ENCODE data around the gene ZNF236.

Gene ZNF236

DNA sequence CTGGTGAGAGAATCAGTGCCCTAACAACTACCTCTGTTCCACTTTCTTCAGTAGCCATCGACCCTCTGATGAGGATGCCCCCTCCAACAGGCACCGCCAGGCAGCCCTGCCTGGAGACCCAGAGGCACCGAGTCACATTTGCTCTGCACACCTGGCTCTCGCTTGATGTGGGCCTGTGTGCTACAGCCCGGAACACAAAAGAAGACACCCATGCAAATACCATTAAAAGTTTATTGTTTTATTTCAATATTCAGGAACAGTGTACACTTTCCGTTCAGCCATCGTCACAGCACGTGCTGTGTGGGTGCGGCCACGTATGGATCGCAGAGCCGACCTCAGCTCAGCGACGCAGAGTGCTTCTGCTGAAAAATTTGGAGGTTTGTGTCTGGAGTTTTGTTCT lies 156.3 kb downstream of the ZNF236 start:
- Histone ChIP-seq H3K36me3 (ENCODE audit: low read length) (no peaks in the 10 kb centered on the region), H3K9ac (ENCODE audit: low read length) (no peak overlapping the region), H2AFZ (ENCODE audit: low read depth, low read length, severe bottlenecking) (no peak overlapping the region), H3K79me2 (ENCODE audit: insufficient read depth, low read length) (no peaks in the 10 kb centered on the region), H3K27me3 (ENCODE audit: low read length) (no peaks in the 10 kb centered on the region), H3K9me2 (replicated peaks; ENCODE audit: insufficient read depth, low read length) (no peaks in the 10 kb centered on the region), H3K9me3 (ENCODE audit: insufficient read depth, low read length) (no peaks in the 10 kb centered on the region), H3K27ac (ENCODE audit: low read depth, low read length) (peak overlapping the region; percentile 94), H3K4me2 (ENCODE audit: low read depth, low read length, poor library complexity, severe bottlenecking) (peak overlapping the region; percentile 63), H3K4me3 (ENCODE audit: insufficient read depth, low read length, poor library complexity, severe bottlenecking) (peak overlapping the region; percentile 38), H3F3A (ENCODE audit: insufficient read depth) (peaks cover 56% of the 10 kb centered on the region), H4K20me1 (ENCODE audit: low read depth, low read length) (no peaks in the 10 kb centered on the region)
- no peak for TF ChIP-seq EZH2phosphoT487 (conservative IDR thresholded peaks at IDR 0.05; ENCODE audit: low read length)

DNA sequence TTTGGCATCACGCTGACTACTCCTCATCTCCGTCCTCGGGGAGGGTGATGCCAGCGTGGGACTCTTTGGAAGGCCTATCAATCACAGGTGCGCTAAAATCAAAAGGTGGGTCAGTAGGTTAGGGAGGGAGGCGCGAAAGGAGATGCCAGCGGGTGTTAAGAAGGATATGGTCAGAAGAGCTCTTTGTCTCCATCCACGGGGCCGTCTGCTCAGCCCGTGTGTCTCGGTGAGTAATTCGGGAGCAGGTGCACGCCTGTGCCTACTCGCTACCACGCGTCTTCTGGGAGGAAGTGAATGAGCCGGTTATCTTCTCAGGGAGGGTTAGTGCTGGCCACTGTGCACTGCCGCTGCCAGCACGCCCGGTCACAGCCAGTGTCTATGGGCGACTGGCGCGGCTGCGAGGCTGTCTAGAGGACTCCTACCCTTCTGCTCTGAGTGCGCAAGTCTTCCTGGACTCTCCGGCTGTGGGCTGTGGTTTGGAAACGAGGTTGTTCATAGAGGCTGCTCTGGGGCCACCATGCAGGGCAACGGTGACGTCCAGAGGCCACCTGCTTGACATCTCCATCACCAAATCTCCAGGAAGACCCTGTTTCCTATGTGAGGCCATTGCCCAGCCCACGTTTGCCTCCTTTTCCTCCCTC lies 156.9 kb downstream of the ZNF236 start:
- no peaks in the 10 kb centered on the region for H3K36me3 ChIP-seq (ENCODE audit: low read length)
- H3K4me3 ChIP-seq (ENCODE audit: insufficient read depth, low read length, poor library complexity, severe bottlenecking): peak overlapping the region; percentile 38
- no peaks in the 10 kb centered on the region for H3K27me3 ChIP-seq (ENCODE audit: low read length)
- H3K9ac ChIP-seq (ENCODE audit: low read length): peak overlapping the region; percentile 59
- no peaks in the 10 kb centered on the region for H3K9me2 ChIP-seq (replicated peaks; ENCODE audit: insufficient read depth, low read length)
- no peaks in the 10 kb centered on the region for H3K79me2 ChIP-seq (ENCODE audit: insufficient read depth, low read length)
- no peaks in the 10 kb centered on the region for H3K9me3 ChIP-seq (ENCODE audit: insufficient read depth, low read length)
- no peaks in the 10 kb centered on the region for H4K20me1 ChIP-seq (ENCODE audit: low read depth, low read length)
- peak overlapping the region; percentile 94 for H3K27ac ChIP-seq (ENCODE audit: low read depth, low read length)
- TF ChIP-seq CTCF (IDR thresholded peaks at IDR 0.05; ENCODE audit: insufficient read depth, low read length, poor library complexity, severe bottlenecking) (no peak), EZH2phosphoT487 (conservative IDR thresholded peaks at IDR 0.05; ENCODE audit: low read length) (no peak)
- H2AFZ ChIP-seq (ENCODE audit: low read depth, low read length, severe bottlenecking): no peak overlapping the region
- peaks cover 56% of the 10 kb centered on the region for H3F3A ChIP-seq (ENCODE audit: insufficient read depth)
- peak overlapping the region; percentile 63 for H3K4me2 ChIP-seq (ENCODE audit: low read depth, low read length, poor library complexity, severe bottlenecking)

DNA sequence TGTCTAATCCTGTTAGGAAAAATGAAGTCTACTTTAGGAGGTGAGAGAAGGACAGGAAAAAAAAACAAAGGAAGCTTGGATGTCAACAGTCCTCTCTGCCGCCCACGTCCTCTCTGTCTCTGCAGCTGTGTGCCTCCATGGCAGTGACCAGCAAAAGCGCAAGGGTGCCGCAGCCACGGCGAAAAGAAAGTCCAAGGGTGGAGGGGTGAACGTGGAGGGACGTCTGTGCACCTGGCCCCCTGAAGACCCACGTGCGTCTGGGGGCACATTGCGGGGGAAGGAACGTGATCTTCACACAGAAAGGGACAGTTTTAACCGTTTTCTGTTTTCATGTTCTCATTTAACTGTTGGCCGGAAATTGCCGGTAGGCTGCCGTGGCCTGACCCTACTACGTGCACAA lies 157.5 kb downstream of the ZNF236 start:
- peak overlapping the region; percentile 94 for H3K27ac ChIP-seq (ENCODE audit: low read depth, low read length)
- no peaks in the 10 kb centered on the region for H3K9me3 ChIP-seq (ENCODE audit: insufficient read depth, low read length)
- H3K4me2 ChIP-seq (ENCODE audit: low read depth, low read length, poor library complexity, severe bottlenecking): peak overlapping the region; percentile 63
- peaks cover 56% of the 10 kb centered on the region for H3F3A ChIP-seq (ENCODE audit: insufficient read depth)
- H3K9ac ChIP-seq (ENCODE audit: low read length): peak overlapping the region; percentile 59
- no peaks in the 10 kb centered on the region for H3K36me3 ChIP-seq (ENCODE audit: low read length)
- no peak for TF ChIP-seq CTCF (IDR thresholded peaks at IDR 0.05; ENCODE audit: insufficient read depth, low read length, poor library complexity, severe bottlenecking)
- TF ChIP-seq EZH2phosphoT487 (conservative IDR thresholded peaks at IDR 0.05; ENCODE audit: low read length): no peak
- no peaks in the 10 kb centered on the region for H4K20me1 ChIP-seq (ENCODE audit: low read depth, low read length)
- no peaks in the 10 kb centered on the region for H3K79me2 ChIP-seq (ENCODE audit: insufficient read depth, low read length)
- no peak overlapping the region for H2AFZ ChIP-seq (ENCODE audit: low read depth, low read length, severe bottlenecking)
- H3K9me2 ChIP-seq (replicated peaks; ENCODE audit: insufficient read depth, low read length): no peaks in the 10 kb centered on the region
- H3K27me3 ChIP-seq (ENCODE audit: low read length): no peaks in the 10 kb centered on the region
- H3K4me3 ChIP-seq (ENCODE audit: insufficient read depth, low read length, poor library complexity, severe bottlenecking): peak overlapping the region; percentile 38

DNA sequence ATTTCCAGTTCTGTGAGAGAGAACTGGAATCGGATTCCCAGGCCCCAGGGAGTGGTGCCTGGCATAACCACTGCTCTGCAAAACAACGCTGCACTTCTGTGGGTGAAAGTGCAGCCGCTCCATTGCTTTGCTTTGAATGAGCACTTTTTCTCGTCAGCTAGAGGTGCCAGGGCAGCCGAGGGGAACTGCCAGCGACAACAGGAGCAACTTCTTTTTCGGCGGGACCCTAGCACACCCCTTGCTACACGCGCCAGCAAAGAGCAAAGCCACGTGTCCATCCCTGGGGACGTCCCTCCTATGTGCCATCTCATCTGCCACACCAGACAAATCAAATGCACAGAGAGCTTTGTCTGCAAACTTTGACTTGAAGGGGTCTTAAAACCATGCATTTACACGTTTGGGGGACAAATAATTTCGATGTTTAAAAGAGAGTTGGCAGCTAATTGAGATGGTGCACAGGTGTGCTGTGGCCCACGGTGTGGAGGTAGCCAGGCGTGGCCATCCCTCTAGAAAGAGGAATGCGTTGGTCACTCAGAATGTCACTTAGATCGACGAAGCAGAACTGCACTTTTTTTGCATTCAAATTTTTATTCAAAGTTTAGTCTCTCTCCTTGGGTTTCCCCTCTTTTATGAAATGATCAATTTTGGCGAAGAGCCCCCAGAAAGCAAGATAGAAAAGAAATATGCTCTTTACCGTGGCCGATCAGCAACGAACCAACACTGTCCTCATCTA lies 158.5 kb downstream of the ZNF236 start:
- no peak for TF ChIP-seq EZH2phosphoT487 (conservative IDR thresholded peaks at IDR 0.05; ENCODE audit: low read length)
- no peak for TF ChIP-seq CTCF (IDR thresholded peaks at IDR 0.05; ENCODE audit: insufficient read depth, low read length, poor library complexity, severe bottlenecking)
- H3K27me3 ChIP-seq (ENCODE audit: low read length): no peaks in the 10 kb centered on the region
- H3K4me2 ChIP-seq (ENCODE audit: low read depth, low read length, poor library complexity, severe bottlenecking): peak overlapping the region; percentile 63

More for the DNA sequence above, 158.5 kb downstream of the ZNF236 start:
- no peaks in the 10 kb centered on the region for H3K79me2 ChIP-seq (ENCODE audit: insufficient read depth, low read length)
- no peaks in the 10 kb centered on the region for H3K36me3 ChIP-seq (ENCODE audit: low read length)
- peak overlapping the region; percentile 94 for H3K27ac ChIP-seq (ENCODE audit: low read depth, low read length)
- peaks cover 56% of the 10 kb centered on the region for H3F3A ChIP-seq (ENCODE audit: insufficient read depth)
- H3K4me3 ChIP-seq (ENCODE audit: insufficient read depth, low read length, poor library complexity, severe bottlenecking): peak overlapping the region; percentile 38
- H3K9me2 ChIP-seq (replicated peaks; ENCODE audit: insufficient read depth, low read length): no peaks in the 10 kb centered on the region
- H3K9ac ChIP-seq (ENCODE audit: low read length): peak overlapping the region; percentile 59
- no peaks in the 10 kb centered on the region for H4K20me1 ChIP-seq (ENCODE audit: low read depth, low read length)
- H3K9me3 ChIP-seq (ENCODE audit: insufficient read depth, low read length): no peaks in the 10 kb centered on the region
- no peak overlapping the region for H2AFZ ChIP-seq (ENCODE audit: low read depth, low read length, severe bottlenecking)

Data from SU-DHL-6 (cell line).